Activated CD4-positive, alpha-beta T cell treated with anti-CD3 and anti-CD28 coated beads, Interleukin-10, Interleukin-2, amounts not matched to agents 100 ng/mL and 50 ng/mL, durations not matched to agents 16 hours and 8 hours (primary cell): Measurements from ENCODE around the gene SLC16A11.
"Not testable (repeated sequence)": the region's sequence is repeated elsewhere in the genome, so short reads cannot be mapped to it uniquely, and the experiment has no call there.

Source experiments
- DNase-seq: peaks from one replicate; pipeline ENCODE4 v3.0.0-alpha.2; 2020

The SLC16A11 gene

GRCh38 chr17:7004398-7005253, 39.3 kb downstream of the SLC16A11 start:
- DNase-seq = peak; percentile 83

- DNase-seq = no peak
These were observed 40.1 kb downstream of the SLC16A11 start for GRCh38 chr17:7003745-7004144.

GRCh38 chr17:7002288-7003047, 41.4 kb downstream of the SLC16A11 start:
- DNase-seq = no peak

- DNase-seq = no peak
These were observed 42.5 kb downstream of the SLC16A11 start for GRCh38 chr17:7001318-7001961.

- DNase-seq = no peak
These were observed 44.9 kb downstream of the SLC16A11 start for GRCh38 chr17:6998855-6999508.

GRCh38 chr17:6997171-6997570, 46.7 kb downstream of the SLC16A11 start:
- DNase-seq = no peak

- no peak for DNase-seq
These were observed 47.5 kb downstream of the SLC16A11 start for GRCh38 chr17:6996256-6997011.

GRCh38 chr17:6995500-6996255, 48.2 kb downstream of the SLC16A11 start, which contains the start of gene ALOX12:
TSS of gene ALOX12 (plus strand) at chr17:6996049. CDS start at chr17:6996118, 69 bp downstream.
- DNase-seq = no peak

- no peak for DNase-seq
These were observed 49.1 kb downstream of the SLC16A11 start for GRCh38 chr17:6994666-6995256.

- no peak for DNase-seq
These were observed 49.7 kb downstream of the SLC16A11 start for GRCh38 chr17:6994118-6994598.

GRCh38 chr17:6993613-6994056, 50.3 kb downstream of the SLC16A11 start:
- DNase-seq = not testable (repeated sequence)
